ENCODE measurements around the gene MN1. TPM values are rescaled to one million over a fixed set of nuclear protein-coding genes. Genes with fewer than 3 reads are reported as not detected.

MN1 gene
- polyA plus RNA-seq, 2 of the 4 experiments (the other 2 are of a cell fraction) = 0.59 to 2.4 TPM

GRCh38 chr22:27746918-27747317, 54.6 kb downstream of the MN1 start (continued):
- TF ChIP-seq SMC3 (IDR thresholded peaks at IDR 0.05) = no peak
- TF ChIP-seq MAZ (IDR thresholded peaks at IDR 0.05; ENCODE audit: borderline replicate concordance, low read depth, low read length) = no peak
- TF ChIP-seq GATA3 (IDR thresholded peaks at IDR 0.05; ENCODE audit: borderline replicate concordance) = no peak
- no peak for TF ChIP-seq RCOR1 (IDR thresholded peaks at IDR 0.05; ENCODE audit: low read depth, low read length)
- no peak for TF ChIP-seq PBX3 (IDR thresholded peaks at IDR 0.05)
- TF ChIP-seq KDM1A (IDR thresholded peaks at IDR 0.05; ENCODE audit: low read depth) = no peak

- CTCF ChIA-PET = no interaction called here
- ATAC-seq (no peak), FAIRE-seq (no peak), DNase-seq (ENCODE audit: low read depth in 1 of 2, low spot score in 1 of 2) (no peak)
- Histone ChIP-seq H3K27ac (no peak overlapping the region), H3K4me1 (0 out of 3 replicates have a peak, but pooled peaks cover 11% of the 10 kb centered on the region), H3K4me3 (no peak overlapping the region), H3K4me2 (no peak overlapping the region), H3K9me3 (no peaks in the 10 kb centered on the region)
- POLR2A ChIA-PET = no interaction called here
- WGBS (ENCODE audit: missing lambda C conversion rate) = 93% methylated on average over 7 of the region's 7 CpGs
- TF ChIP-seq ATOH8 (CRISPR knock-in tag; IDR thresholded peaks at IDR 0.05; ENCODE audit: low read depth) (no peak), SREBF2 (IDR thresholded peaks at IDR 0.05) (no peak), FOXS1 (CRISPR knock-in tag; IDR thresholded peaks at IDR 0.05) (no peak), NR3C1 (IDR thresholded peaks at IDR 0.05) (no peak), CEBPB (IDR thresholded peaks at IDR 0.05) (no peak), E2F6 (IDR thresholded peaks at IDR 0.05; ENCODE audit: borderline replicate concordance, low read depth) (no peak), HES2 (IDR thresholded peaks at IDR 0.05) (no peak), FOSB (CRISPR knock-in tag; IDR thresholded peaks at IDR 0.05) (no peak), KDM5A (IDR thresholded peaks at IDR 0.05) (no peak), USF2 (IDR thresholded peaks at IDR 0.05) (no peak)
Measured at GRCh38 chr22:27745809-27746208, 55.7 kb downstream of the MN1 start.

GRCh38 chr22:27745154-27745553, 56.4 kb downstream of the MN1 start:
- no peak overlapping the region for H3K4me2 ChIP-seq
- DNase-seq (ENCODE audit: low read depth in 1 of 2, low spot score in 1 of 2) (no peak), FAIRE-seq (no peak), ATAC-seq (no peak)
- WGBS (ENCODE audit: missing lambda C conversion rate) = 64% methylated on average over 4 of the region's 4 CpGs
- no peak for TF ChIP-seq CHD4 (IDR thresholded peaks at IDR 0.05; ENCODE audit: borderline replicate concordance)
- TF ChIP-seq MYC (IDR thresholded peaks at IDR 0.05; ENCODE audit: borderline replicate concordance, low read length) = no peak
- no peak for TF ChIP-seq KDM5A (IDR thresholded peaks at IDR 0.05)
- TF ChIP-seq BHLHE40 (IDR thresholded peaks at IDR 0.05; ENCODE audit: low read depth, low read length) = no peak
- no peak for TF ChIP-seq FOSB (CRISPR knock-in tag; IDR thresholded peaks at IDR 0.05)
- no peak for TF ChIP-seq CEBPB (IDR thresholded peaks at IDR 0.05)
- TF ChIP-seq TP53 (CRISPR knock-in tag; IDR thresholded peaks at IDR 0.05) = no peak
- no peak for TF ChIP-seq CBX2 (IDR thresholded peaks at IDR 0.05; ENCODE audit: borderline replicate concordance, low read depth)
- TF ChIP-seq ZSCAN20 (CRISPR knock-in tag; IDR thresholded peaks at IDR 0.05) = no peak
- no peak for TF ChIP-seq JUNB (IDR thresholded peaks at IDR 0.05)
- TF ChIP-seq PBX3 (IDR thresholded peaks at IDR 0.05) = no peak
- no peak for TF ChIP-seq BCL3 (IDR thresholded peaks at IDR 0.05)
- TF ChIP-seq PHF8 (IDR thresholded peaks at IDR 0.05; ENCODE audit: borderline replicate concordance, low read depth) = no peak
- no peak for TF ChIP-seq SREBF2 (IDR thresholded peaks at IDR 0.05)
- no peak for TF ChIP-seq GATA3 (IDR thresholded peaks at IDR 0.05; ENCODE audit: borderline replicate concordance)
- TF ChIP-seq EHF (CRISPR knock-in tag; IDR thresholded peaks at IDR 0.05) = no peak
- TF ChIP-seq ATOH8 (CRISPR knock-in tag; IDR thresholded peaks at IDR 0.05; ENCODE audit: low read depth) = no peak
- TF ChIP-seq E2F6 (IDR thresholded peaks at IDR 0.05; ENCODE audit: borderline replicate concordance, low read depth) = no peak
- no peak for TF ChIP-seq RNF2 (IDR thresholded peaks at IDR 0.05; ENCODE audit: borderline replicate concordance, low read depth)
- TF ChIP-seq JUN (IDR thresholded peaks at IDR 0.05) = no peak
- H3K27ac ChIP-seq = no peak overlapping the region
- 0 out of 3 replicates have a peak, but pooled peaks cover 9% of the 10 kb centered on the region for H3K4me1 ChIP-seq
- H3K9me3 ChIP-seq = no peaks in the 10 kb centered on the region
- CTCF ChIA-PET = no interaction called here
- H3K4me3 ChIP-seq = no peak overlapping the region
- POLR2A ChIA-PET = no interaction called here

Data from A549 (cell line).